Skin of body (tissue), 2 donors: ENCODE measurements around the gene TNXB. TPM values are rescaled to one million over a fixed set of nuclear protein-coding genes. Genes with fewer than 3 reads are reported as not detected.
A peak's percentile ranks its signal among the peaks of the same experiment; 100 is the strongest.
"Not testable (repeated sequence)": the region's sequence is repeated elsewhere in the genome, so short reads cannot be mapped to it uniquely, and the experiment has no call there.

ENCODE experiments used
- DNase-seq: peaks from one replicate; lab custom pipeline; 2025; lab: John Stamatoyannopoulos, UW
- total RNA-seq: library from RNA; depleted of rRNA; stranded (reverse); fragments of >200 nt; gene quantifications from one replicate; pipeline ENCODE4 v1.2.3, GENCODE V29; 2014

Gene TNXB
- total RNA-seq, 1 donor from 2014 or later, result 64.4 TPM

DNA sequence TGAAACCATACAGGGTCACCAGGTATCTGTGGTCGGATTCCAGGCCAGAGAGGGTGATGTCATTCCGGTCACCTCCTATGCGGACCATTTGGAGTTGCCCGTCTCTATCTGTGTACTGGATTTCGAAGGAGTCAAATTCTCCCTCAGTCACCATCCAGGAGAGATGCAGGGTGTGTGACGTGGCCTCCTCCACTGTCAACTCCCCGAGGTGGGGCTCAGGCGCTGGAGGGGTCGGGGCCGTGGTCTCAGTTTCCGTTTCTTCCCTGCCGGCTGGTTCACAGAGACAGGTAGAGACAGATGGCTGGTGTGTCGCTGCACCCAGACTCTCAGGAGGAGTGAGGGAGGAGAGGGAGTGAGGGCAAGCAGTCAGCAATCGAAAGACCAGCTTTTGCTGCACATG, 40.3 kb downstream of the TNXB start:
- no peak for DNase-seq

DNA sequence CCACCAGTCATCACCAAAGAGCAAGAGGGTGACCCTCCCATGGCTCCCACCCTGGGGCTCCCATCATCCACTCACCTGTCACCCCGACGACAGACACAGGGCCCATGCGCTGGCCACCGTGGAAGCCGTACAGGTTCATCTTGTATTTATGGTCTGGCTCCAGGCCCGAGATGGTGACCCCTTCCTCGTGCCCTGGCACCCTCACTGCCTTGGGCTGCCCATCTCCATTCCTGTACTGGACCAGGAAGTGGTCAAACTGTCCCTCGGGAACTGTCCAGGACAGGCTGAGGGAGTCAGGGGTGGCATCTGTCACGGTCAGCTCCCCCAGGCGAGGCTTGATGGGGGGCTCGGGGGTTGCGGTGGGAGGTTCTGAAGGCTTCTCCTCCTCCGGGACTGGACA, 40.8 kb downstream of the TNXB start:
- DNase-seq, result not testable (repeated sequence)

DNA sequence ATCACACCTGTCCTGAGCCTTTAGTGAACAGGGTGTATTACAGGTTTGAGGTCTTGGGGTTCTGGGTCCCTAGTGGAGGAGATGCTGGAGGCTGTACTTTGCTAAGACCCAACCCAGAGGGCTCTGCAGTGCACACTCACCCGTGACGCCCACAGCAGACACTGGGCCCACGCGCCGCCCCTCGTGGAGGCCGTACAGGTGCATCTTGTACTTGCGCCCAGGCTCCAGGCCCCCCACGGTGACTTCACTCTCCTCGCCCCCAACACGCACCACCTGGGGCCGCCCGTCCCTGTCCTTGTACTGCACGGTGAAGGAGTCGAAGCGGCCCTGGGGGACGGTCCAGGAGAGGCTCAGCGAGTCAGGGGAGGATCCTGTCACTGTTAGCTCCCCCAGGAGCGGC, 41.6 kb downstream of the TNXB start:
- DNase-seq, result not testable (repeated sequence)

DNA sequence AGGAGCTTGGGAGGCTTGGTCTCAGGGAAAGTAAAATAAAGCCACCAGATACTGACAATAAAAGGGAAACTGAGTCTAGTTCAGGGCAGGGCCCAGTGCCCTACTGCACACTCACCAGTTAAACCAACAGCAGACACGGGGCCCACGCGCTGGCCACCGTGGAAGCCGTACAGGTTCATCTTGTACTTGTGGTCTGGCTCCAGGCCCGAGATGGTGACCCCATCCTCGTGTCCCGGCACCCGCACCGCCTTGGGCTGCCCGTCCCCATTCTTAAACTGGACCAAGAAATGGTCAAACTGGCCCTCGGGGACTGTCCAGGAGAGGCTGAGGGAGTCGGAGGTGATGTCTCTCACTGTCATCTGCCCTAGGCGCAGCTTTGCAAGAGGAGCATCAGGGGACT, 44.4 kb downstream of the TNXB start:
- no peak for DNase-seq

DNA sequence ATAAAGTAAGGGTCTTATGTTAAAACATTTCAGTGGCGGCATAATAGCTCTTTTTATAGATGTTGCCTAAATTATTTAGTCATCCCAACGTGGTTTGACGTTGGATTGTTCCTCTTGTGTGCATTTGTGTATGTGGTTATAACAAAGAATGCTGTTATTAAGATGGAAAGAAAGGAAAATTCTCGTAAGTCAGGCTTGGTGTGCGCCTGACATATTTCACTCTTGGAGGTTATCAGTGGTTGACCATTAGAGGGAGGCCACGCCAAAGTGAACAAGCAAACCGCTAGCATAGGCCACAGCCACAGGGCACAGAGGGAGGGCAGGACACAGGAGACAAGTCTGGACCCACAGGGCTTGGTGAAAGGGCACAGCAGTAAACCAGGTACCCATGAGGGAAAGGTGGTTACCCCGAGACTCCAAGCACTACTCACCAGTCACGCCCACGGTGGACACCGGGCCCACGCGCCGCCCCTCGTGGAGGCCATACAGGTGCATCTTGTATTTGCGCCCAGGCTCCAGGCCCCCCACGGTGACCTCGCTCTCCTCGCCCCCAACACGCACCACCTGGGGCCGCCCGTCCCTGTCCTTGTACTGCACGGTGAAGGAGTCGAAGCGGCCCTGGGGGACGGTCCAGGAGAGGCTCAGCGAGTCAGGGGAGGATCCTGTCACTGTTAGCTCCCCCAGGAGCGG, 48.0 kb downstream of the TNXB start:
- no peak for DNase-seq

DNA sequence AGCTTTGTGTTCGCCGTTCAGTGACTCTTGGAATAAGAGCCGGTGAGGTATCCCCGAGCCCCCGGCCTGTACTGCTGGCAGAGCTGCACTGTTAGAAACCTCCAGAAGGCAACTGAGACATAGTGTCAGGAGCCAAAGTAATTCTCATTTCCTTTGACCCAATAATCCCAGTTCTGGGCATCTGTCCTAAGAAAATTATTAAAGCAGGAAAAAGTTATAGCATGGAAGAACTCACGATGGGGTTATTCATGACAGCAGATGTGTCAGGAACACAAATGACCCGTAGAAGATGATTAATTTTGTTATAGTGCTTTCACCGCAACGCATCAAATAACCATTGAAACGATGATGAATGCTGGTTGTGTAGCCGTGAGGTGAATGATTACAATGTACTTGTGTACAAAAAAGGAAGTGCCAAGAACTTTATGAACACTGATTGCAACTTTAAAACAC, 50.6 kb downstream of the TNXB start:
- DNase-seq, result no peak

DNA sequence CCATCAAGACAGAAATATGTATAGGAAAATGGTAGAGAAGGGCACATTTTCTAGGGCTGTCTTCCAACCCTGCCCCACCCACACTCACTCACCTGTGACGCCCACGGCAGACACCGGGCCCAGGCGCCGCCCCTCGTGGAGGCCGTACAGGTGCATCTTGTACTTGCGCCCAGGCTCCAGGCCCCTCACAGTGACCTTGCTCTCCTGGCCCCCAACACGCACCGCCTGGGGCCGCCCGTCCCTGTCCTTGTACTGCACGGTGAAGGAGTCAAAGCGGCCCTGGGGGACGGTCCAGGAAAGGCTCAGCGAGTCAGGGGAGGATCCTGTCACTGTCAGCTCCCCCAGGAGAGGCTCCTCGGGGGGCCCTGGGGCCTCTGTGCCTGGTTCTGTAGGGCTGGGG, 51.2 kb downstream of the TNXB start:
- DNase-seq, result no peak

DNA sequence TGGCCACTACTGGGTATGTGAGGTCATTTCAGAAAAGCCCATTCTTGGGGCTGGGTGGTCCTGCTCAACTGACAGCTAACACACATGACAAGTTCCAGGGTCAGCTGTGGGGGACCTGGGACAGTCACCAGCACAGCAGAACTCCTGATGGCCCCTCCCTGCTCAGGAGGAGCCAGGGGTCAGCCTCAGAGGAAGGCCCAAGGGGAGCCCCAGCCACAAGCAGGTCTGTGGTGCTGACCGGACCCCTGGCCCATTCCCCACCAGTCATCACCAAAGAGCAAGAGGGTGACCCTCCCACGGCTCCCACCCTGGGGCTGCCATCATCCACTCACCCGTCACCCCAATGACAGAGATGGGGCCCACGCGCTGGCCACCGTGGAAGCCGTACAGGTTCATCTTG, 52.9 kb downstream of the TNXB start:
- no peak for DNase-seq

DNA sequence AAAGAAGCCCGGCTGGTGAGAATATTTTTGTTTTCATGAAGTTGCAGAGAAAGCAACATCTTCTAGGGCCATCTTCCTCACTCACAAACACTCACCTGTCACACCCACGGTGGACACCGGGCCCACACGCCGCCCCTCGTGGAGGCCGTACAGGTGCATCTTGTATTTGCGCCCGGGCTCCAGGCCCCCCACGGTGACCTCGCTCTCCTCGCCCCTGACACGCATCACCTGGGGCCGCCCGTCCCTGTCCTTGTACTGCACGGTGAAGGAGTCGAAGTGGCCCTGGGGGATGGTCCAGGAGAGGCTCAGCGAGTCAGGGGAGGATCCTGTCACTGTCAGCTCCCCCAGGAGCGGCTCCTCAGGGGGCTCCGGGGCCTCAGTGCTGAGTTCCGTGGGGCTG, 53.4 kb downstream of the TNXB start:
- not testable (repeated sequence) for DNase-seq

DNA sequence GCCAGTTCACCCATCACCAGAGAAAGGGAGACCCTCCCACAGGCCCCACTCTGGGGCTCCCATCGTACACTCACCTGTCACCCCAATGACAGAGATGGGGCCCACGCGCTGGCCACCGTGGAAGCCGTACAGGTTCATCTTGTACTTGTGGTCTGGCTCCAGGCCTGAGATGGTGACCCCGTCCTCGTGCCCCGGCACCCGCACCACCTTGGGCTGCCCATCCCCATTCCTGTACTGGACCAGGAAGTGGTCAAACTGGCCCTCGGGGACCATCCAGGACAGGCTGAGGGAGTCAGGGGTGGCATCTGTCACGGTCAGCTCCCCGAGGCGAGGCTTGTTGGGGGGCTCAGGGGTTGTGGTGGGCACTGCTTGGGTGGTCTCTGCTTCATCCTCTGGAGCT, 55.8 kb downstream of the TNXB start:
- not testable (repeated sequence) for DNase-seq

DNA sequence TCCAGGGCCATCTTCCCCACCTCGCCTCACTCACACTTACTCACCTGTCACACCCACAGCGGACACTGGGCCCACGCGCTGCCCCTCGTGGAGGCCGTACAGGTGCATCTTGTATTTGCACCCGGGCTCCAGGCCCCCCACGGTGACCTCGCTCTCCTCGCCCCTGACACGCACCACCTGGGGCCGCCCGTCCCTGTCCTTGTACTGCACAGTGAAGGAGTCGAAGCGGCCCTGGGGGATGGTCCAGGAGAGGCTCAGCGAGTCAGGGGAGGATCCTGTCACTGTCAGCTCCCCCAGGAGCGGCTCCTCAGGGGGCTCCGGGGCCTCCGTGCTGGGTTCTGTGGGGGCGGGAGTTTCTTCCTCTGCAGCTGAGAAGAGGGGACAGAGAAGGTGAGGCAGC, 56.5 kb downstream of the TNXB start:
- DNase-seq, result not testable (repeated sequence)

DNA sequence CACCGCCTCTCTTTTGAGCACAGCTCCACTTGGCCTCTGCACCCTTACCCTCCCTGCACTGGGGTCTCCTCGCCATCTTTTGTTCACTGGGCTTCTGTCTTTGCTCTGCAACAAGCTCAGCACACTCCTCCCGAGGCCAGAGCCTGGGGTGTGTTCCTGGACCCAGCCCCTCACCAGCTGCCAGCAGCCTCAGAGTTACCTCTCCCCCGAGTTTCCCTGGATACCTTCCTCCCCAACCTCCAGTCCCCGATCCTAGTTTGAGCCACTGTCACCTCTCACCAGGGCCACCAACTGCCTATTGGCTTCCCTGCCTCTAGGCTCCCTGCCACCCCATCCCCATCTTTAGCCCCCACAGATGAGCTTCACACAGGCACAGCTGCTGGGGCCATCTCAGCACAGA, 58.6 kb downstream of the TNXB start:
- no peak for DNase-seq

DNA sequence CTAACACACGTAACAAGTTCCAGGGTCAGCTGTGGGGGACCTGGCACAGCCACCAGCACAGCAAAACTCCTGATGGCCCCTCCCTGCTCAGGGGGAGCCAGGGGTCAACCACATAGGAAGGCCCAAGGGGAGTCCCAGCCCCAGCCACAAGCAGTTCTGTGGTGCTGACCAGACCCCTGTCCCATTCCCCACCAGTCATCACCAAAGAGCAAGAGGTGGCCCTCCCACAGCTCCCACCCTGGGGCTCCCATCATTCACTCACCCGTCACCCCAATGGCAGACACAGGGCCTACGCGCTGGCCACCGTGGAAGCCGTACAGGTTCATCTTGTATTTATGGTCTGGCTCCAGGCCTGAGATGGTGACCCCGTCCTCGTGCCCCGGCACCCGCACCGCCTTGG, 59.4 kb downstream of the TNXB start:
- DNase-seq, result not testable (repeated sequence)

DNA sequence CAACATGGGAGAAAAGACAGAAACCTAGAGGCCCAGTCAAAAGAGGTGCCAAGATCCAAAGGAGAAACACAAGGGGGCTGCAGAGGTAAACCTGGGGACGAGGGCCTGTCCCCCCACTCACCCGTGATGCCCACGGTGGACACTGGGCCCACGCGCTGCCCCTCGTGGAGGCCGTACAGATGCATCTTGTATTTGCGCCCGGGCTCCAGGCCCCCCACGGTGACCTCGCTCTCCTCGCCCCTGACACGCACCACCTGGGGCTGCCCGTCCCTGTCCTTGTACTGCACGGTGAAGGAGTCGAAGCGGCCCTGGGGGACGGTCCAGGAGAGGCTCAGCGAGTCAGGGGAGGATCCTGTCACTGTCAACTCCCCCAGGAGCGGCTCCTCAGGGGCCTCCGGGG, 60.0 kb downstream of the TNXB start:
- DNase-seq, result not testable (repeated sequence)

DNA sequence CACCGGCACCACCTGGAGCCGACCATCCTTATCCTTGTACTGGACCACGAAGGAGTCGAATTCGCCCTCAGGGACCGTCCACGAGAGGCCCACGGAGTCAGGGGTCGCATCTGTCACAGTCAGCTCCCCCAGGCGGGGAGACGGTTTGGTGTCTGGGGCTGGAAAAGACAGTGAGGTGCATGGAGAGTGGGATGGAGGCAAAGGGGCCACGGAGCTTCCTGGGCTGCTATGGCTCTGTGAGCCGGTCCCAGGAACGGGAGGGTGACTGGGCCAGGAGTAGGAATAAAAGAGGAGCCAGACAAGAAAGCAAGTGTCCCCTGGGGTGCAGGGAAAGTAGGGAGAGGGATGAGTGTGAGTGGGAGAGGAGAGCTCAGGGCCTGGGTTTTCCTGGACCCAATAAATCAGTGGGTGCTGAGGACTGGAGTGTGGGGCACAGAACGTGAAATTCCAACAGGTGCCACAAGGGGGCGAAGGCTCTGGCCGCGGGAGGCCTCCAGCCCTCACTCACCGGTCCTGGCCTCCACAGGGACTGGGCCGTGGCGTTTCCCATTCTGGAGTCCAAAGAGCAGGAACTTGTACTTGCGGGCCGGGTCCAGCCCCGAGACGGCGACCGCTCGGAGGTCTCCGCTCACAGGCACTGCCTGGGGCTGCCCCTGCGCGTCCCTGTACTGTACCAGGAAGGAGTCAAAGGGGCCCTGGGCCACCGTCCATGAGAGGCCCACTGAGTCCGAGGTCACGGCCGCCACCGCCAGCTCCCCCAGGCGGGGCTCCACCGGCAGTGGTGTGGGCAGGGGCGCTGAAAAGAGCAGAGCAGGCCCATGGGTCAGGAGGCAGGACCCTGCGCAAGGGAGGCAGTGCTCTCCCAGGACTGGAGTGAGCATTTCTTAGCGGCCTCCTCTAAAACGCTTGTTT, 61.0 kb downstream of the TNXB start:
- DNase-seq, result no peak

DNA sequence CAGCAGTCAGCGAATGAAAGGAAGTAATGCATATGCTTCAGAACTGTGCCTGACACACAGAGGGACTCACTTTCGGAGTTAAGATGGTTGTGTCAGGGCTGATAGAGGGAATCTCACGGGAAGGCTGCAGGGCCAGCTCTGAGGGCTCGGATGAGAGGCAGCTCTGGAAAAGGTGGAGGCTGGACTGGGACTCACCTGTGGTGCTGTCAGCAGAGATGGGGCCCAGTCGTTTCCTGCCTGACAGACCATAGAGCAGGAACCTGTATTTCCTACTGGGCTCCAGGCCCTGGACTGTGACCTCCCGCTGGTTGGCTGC, 61.6 kb downstream of the TNXB start:
- no peak for DNase-seq

DNA sequence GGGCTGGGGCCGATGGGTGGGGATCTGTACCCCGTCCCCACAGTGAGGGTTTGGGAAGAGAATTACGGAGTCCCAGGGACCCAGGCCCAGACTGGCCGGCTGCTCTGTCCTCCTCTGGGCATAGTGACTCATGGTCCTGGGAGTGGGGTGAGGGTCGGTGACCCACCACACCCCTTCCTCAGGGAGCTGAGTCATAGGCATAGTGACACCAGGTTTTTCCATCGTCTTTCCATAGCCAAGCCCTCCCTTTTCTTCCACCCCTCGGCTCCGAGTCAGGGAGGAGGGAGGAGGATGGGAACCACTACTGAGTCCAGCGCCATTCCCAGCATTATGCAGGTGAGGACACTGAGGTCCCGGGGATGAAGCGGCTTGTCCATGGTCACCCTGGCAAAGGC, 62.1 kb downstream of the TNXB start:
- DNase-seq, result peak; percentile 19

DNA sequence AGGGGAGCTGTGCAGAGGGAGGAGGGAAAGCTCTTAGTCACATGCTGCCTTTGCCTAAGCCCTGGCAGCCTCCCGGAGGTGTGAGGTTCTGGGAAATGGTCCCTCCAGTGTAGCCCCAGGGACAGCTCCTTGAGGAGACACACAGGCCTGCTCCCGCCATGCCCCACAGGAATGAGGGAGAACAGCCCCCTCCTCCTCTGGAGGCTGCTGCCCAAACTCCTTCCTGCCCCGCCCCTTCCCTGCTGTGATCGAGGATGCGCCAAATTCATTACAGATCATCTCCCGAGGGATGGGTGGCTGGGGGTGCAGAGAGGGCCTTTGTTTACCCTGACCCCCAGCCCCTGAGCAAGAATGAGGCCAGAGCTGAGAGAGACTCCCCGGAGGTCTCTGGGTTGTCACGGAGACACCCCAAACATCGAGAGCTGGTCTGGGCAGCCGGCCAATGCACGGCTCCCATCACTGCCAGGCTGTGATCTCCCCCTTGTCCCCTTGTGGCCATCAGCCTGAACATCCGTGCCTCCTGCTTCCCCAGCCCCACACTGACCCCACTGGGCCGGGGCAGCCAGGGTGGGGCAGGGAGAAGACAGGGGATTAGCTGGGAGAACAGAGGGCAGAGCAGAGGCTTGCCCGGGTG, 62.6 kb downstream of the TNXB start:
- peak; percentile 64 for DNase-seq

DNA sequence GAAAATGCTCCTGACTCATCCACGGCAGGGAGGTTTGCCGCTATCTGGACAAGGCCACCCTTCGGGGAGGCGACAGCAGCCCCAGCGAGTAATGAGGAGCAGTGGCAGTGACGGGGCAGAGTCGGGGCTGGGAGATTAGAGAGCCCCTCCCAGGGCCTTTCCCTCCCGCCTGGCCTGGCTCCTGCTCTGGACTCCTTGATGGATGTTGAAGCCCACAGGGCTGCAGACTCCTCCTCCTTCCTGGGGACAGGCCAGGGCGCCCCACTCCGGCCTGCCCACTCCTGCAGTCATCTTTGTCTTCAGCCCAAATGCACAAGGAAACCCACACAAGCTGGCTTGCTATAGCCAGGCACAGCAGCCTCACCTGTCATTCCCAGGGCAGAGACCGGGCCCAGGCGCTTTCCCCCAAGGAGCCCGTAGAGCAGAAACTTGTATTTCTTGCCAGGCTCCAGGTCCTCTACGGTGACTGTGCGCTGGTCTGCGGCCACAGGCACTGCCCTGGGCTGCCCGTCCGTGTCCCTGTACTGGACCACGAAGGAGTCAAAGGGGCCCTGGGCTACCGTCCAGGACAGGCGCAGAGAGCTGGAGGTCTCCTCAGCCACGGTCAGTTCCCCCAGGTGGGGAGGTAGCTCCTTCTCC, 63.2 kb downstream of the TNXB start:
- no peak for DNase-seq

DNA sequence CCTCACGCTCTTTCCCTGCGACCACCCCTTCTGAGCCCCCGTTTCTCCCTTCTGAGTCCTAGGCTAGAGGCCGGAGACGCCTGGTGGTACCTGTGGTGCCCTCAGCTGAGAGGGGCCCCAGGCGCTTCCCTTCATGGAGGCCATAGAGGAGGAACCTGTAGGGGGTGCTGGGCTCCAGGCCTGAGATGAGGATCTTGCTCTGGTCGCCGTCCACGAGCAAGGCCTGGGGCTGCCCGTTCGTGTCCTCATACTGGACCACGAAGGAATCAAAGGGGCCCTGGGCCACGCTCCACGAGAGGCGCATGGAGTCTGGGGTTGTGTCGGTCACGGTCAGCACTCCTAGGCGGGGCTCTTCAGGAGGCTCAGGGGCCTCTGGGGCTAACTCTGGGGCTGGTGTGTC, 64.2 kb downstream of the TNXB start:
- not testable (repeated sequence) for DNase-seq

DNA sequence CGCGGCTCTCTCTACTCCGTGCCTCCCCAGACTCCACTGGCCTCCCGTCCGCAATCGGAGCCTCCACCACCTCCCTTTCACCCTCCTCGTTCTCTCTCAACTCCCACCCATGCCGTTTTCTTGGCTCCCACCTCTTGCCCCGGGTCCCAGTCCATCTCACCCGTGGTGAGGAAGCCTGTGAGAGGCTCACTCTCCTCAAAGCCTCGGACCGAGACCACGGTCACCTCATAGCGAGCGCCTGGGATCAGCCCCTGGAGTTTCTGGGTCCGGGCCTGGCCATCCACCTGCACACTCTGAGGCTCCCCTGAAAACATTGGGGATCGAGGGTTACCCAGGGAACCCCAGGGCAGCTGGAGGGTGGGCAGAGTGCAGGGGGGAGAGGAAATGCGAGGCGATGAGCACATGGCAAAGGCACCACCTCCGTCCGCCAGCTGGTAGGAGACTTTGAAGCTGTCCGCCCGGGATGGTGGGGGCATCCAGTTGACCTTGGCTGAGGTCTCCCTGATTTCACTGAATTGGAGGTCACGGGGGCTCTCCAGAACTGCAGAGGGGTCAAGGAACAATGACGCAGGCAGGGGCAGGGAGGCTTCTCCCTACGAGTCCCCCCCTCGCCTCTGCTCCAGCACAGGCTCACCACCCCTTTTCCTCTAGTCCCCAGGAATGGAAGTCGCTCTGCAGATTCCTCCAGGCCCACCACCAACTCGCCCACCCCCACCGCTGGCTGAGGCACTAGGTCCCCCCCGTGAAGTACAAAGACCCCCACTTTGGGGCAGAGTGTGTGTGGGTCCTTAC, 65.4 kb downstream of the TNXB start:
- DNase-seq, result not testable (repeated sequence)
